NCI-H1694 (cell line): ENCODE results near the gene STK32A.

Experiments
- DNase-seq: peaks from one replicate; lab custom pipeline; 2025; lab: John Stamatoyannopoulos, UW

Gene STK32A

GRCh38 chr5:147391781-147392180 lies 157.0 kb downstream of the STK32A start:
- peak; percentile 7 for DNase-seq

GRCh38 chr5:147393874-147394672 lies 159.2 kb downstream of the STK32A start:
- no peak for DNase-seq

GRCh38 chr5:147396070-147396823 lies 161.4 kb downstream of the STK32A start:
- no peak for DNase-seq

GRCh38 chr5:147397616-147398015 lies 162.8 kb downstream of the STK32A start:
- DNase-seq = no peak

GRCh38 chr5:147398860-147399259 lies 164.0 kb downstream of the STK32A start:
- no peak for DNase-seq

GRCh38 chr5:147400126-147400809 lies 165.4 kb downstream of the STK32A start:
- DNase-seq = no peak

GRCh38 chr5:147400881-147401280 lies 166.1 kb downstream of the STK32A start:
- no peak for DNase-seq

GRCh38 chr5:147403651-147404640 lies 169.1 kb downstream of the STK32A start:
- DNase-seq = no peak

- DNase-seq = no peak
Observed at GRCh38 chr5:147404706-147405105, 169.9 kb downstream of the STK32A start.

GRCh38 chr5:147406636-147407035 lies 171.8 kb downstream of the STK32A start:
- no peak for DNase-seq

- no peak for DNase-seq
Observed at GRCh38 chr5:147407094-147407681, 172.4 kb downstream of the STK32A start.

GRCh38 chr5:147408980-147409379 lies 174.2 kb downstream of the STK32A start:
- DNase-seq = no peak

- no peak for DNase-seq
Observed at GRCh38 chr5:147410496-147411358, 175.9 kb downstream of the STK32A start.

GRCh38 chr5:147411359-147412319 lies 176.8 kb downstream of the STK32A start:
- no peak for DNase-seq

- no peak for DNase-seq
Observed at GRCh38 chr5:147412561-147412960, 177.7 kb downstream of the STK32A start.

- DNase-seq = no peak
Observed at GRCh38 chr5:147413266-147413665, 178.4 kb downstream of the STK32A start.

GRCh38 chr5:147415651-147416050 lies 180.8 kb downstream of the STK32A start:
- DNase-seq = no peak

GRCh38 chr5:147417135-147417813 lies 182.4 kb downstream of the STK32A start:
- DNase-seq = no peak
